Kidney epithelial cell (primary cell): ENCODE measurements around the gene XCL1. TPM values are rescaled to one million over a fixed set of nuclear protein-coding genes. Genes with fewer than 3 reads are reported as not detected.

Experiments
- DNase-seq: peaks from one replicate; pipeline ENCODE4 v3.0.0-alpha.2; 2010; ENCODE audit warnings: low read depth
- H3K27me3 ChIP-seq: 2 replicates; pipeline ENCODE4 v1.6.0; 2011; ENCODE audit warnings: low read length; ENCODE audit not compliant: control insufficient read depth, insufficient read depth
- H3K36me3 ChIP-seq: 2 replicates; pipeline ENCODE4 v1.5.1; 2011; ENCODE audit warnings: low read length; ENCODE audit not compliant: control insufficient read depth, insufficient read depth
- H3K4me3 ChIP-seq: 2 replicates; pipeline ENCODE4 v1.5.1; 2011; ENCODE audit warnings: low read depth, mild to moderate bottlenecking, control low read depth, low read length
- CTCF ChIP-seq: IDR thresholded peaks from 2 replicates; pipeline ENCODE4 v1.5.1; 2011; ENCODE audit warnings: mild to moderate bottlenecking, moderate library complexity, low read length, control low read depth, inconsistent platforms; ENCODE audit not compliant: insufficient read depth, poor library complexity, severe bottlenecking
- total RNA-seq: library from RNA; depleted of rRNA; stranded (reverse); fragments of >200 nt; gene quantifications from 2 replicates; pipeline ENCODE4 v1.2.3, GENCODE V29; 2015

The XCL1 gene
- total RNA-seq, 1 donor from 2014 or later, result not detected

- DNase-seq, result no peak
- Histone ChIP-seq H3K4me3 (no peak overlapping the region), H3K36me3 (no peaks in the 10 kb centered on the region), H3K27me3 (no peaks in the 10 kb centered on the region)
- no peak for TF ChIP-seq CTCF
Observed at GRCh38 chr1:168615965-168616364, 39.6 kb downstream of the XCL1 start.

- no peak for DNase-seq
- TF ChIP-seq CTCF, result no peak
- H3K4me3 ChIP-seq, result no peak overlapping the region
- no peaks in the 10 kb centered on the region for H3K36me3 ChIP-seq
- no peaks in the 10 kb centered on the region for H3K27me3 ChIP-seq
Observed at GRCh38 chr1:168617974-168618750, 41.8 kb downstream of the XCL1 start.

GRCh38 chr1:168618886-168619285, 42.5 kb downstream of the XCL1 start:
- DNase-seq, result no peak
- H3K4me3 ChIP-seq, result no peak overlapping the region
- no peaks in the 10 kb centered on the region for H3K36me3 ChIP-seq
- H3K27me3 ChIP-seq, result no peaks in the 10 kb centered on the region
- no peak for TF ChIP-seq CTCF

- Histone ChIP-seq H3K36me3 (no peaks in the 10 kb centered on the region), H3K27me3 (no peaks in the 10 kb centered on the region), H3K4me3 (no peak overlapping the region)
- no peak for TF ChIP-seq CTCF
- no peak for DNase-seq
Observed at GRCh38 chr1:168621356-168621755, 45.0 kb downstream of the XCL1 start.

GRCh38 chr1:168623003-168623828, 46.8 kb downstream of the XCL1 start:
- no peaks in the 10 kb centered on the region for H3K27me3 ChIP-seq
- no peak overlapping the region for H3K4me3 ChIP-seq
- H3K36me3 ChIP-seq, result no peaks in the 10 kb centered on the region
- DNase-seq, result no peak
- TF ChIP-seq CTCF, result no peak

- DNase-seq, result no peak
- Histone ChIP-seq H3K36me3 (no peaks in the 10 kb centered on the region), H3K27me3 (no peaks in the 10 kb centered on the region), H3K4me3 (no peak overlapping the region)
- TF ChIP-seq CTCF, result no peak
Observed at GRCh38 chr1:168623831-168624230, 47.4 kb downstream of the XCL1 start.
